Sigmoid colon (tissue), 7 donors: ENCODE measurements around the gene PRKCQ. TPM values are rescaled to one million over a fixed set of nuclear protein-coding genes. Genes with fewer than 3 reads are reported as not detected.

Experiments used
- DNase-seq: peaks from one replicate; pipeline ENCODE4 v3.0.0-alpha.2; 2019
- H3K27ac ChIP-seq, 4 donors: fragments of 200-600 bp; sonication (generic); one replicate each; pipeline ENCODE4 v1.5.1; 2016 to 2019; ENCODE audit warnings: mild to moderate bottlenecking in 1 of 4
- H3K27me3 ChIP-seq, 3 donors: fragments of 200-600 bp; sonication (generic); one replicate each; pipeline ENCODE4 v1.5.1; 2019; ENCODE audit warnings: mild to moderate bottlenecking in 1 of 3
- H3K36me3 ChIP-seq, 4 donors: fragments of 200-600 bp; sonication (generic); one replicate each; pipeline ENCODE4 v1.5.1; 2016 to 2019
- H3K4me1 ChIP-seq, 4 donors: fragments of 200-600 bp; sonication (generic); one replicate each; pipeline ENCODE4 v1.5.1; 2017 to 2019
- H3K4me3 ChIP-seq, 4 donors: fragments of 200-600 bp; sonication (generic); one replicate each; pipeline ENCODE4 v1.5.1; 2017 to 2019; ENCODE audit warnings: mild to moderate bottlenecking in 2 of 4, moderate library complexity in 1 of 4
- H3K9me3 ChIP-seq, 4 donors: fragments of 200-600 bp in 3 of 4; sonication (generic) in 3 of 4; one replicate each; pipeline versions ENCODE4 v1.5.1 to v1.6.1; 2013 to 2019
- EP300 ChIP-seq, 4 donors: sonication (generic); formaldehyde crosslinking; IDR thresholded peaks; one replicate each; pipeline ENCODE4 v1.6.1; 2017; ENCODE audit warnings: antibody characterized with exemption in 4 of 4
- POLR2A ChIP-seq, 2 donors: fragments of 450-650 bp; IDR thresholded peaks; one replicate each; pipeline ENCODE4 v1.6.1; 2016; ENCODE audit warnings: antibody characterized with exemption in 2 of 2, mild to moderate bottlenecking in 2 of 2, moderate library complexity in 2 of 2
- POLR2AphosphoS5 ChIP-seq, 4 donors: sonication (generic); formaldehyde crosslinking; IDR thresholded peaks; one replicate each; pipeline ENCODE4 v1.6.1; 2017; ENCODE audit warnings: antibody characterized with exemption in 4 of 4
- WGBS, 2 donors: extraction: QIAGEN DNeasy Blood & Tissue Kit; methylation state at CpG; one replicate each; pipeline ENCODE4 v1.1.7; 2013; 5-methylcytosine and 5-hydroxymethylcytosine counted together
- intact Hi-C: fragments of 100-400 bp; cut with DNase I; formaldehyde crosslinking; loops from one replicate; pipeline ENCODE4 v1.15.1; 2023
- polyA plus RNA-seq, 3 donors: library from polyadenylated mRNA; stranded (reverse); fragments of 200-250 nt; gene quantifications; one replicate each; pipeline ENCODE4 v1.2.3, GENCODE V29; 2013
- total RNA-seq, 4 donors: library from RNA; depleted of rRNA; stranded (reverse); fragments of >200 nt; gene quantifications; one replicate each; pipeline ENCODE4 v1.1.0, GENCODE V29; 2016
- TF ChIP-seq, protein P1 (sequence below), 4 experiments: fragments of 450-650 bp in 3 of 4; fragments of 200-600 bp in 1 of 4; IDR thresholded peaks; one replicate each; pipeline ENCODE4 v1.5.1; 2016 to 2019; ENCODE audit warnings: antibody characterized with exemption in 4 of 4, mild to moderate bottlenecking in 3 of 4, moderate library complexity in 2 of 4
- donor health status: healthy with polysubstance abuse.
- donor health status: Bipolar disorder and iron deficiency.
- donor health status: healthy.

The PRKCQ gene
- total and polyA plus RNA-seq, 7 donors: 0.23 to 3.0 (median 0.81) TPM

DNA sequence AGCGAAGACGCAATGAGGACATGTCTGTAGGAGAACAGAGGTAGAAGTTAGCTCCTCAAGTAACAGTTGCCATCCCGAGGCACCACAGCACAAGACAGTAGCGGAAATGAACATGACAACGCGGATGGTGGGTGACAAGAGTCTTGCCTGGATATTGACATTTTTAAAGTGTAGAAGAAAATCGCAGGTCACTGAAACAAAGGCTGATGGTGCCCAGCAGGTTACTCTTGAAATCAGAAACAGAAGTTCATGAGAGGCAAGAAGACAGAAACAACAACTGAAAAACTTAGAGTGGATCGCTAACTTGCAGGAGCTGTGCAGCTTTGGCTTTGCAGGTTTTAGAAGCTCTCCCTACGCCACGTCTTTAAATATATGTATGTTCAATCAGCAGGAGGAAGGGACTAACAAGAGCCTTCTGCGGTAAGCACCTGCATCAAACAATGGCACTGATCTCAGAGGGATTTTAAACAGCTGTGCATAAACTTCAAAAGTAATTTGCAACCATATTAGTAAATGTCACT is 1.8 kb downstream of the PRKCQ start:
- H3K4me1 ChIP-seq: peaks cover 0 to 4% (median 3%) of the 10 kb centered on the region in 4 donors
- intact Hi-C loops: no loop called here
- H3K9me3 ChIP-seq: no peaks in the 10 kb centered on the region
- H3K4me3 ChIP-seq: no peak overlapping the region
- H3K27ac ChIP-seq: no peak overlapping the region
- TF ChIP-seq POLR2A (IDR thresholded peaks at IDR 0.05) (no peak), EP300 (IDR thresholded peaks at IDR 0.05) (no peak), POLR2AphosphoS5 (IDR thresholded peaks at IDR 0.05) (no peak)
- TF ChIP-seq, protein P1, sequence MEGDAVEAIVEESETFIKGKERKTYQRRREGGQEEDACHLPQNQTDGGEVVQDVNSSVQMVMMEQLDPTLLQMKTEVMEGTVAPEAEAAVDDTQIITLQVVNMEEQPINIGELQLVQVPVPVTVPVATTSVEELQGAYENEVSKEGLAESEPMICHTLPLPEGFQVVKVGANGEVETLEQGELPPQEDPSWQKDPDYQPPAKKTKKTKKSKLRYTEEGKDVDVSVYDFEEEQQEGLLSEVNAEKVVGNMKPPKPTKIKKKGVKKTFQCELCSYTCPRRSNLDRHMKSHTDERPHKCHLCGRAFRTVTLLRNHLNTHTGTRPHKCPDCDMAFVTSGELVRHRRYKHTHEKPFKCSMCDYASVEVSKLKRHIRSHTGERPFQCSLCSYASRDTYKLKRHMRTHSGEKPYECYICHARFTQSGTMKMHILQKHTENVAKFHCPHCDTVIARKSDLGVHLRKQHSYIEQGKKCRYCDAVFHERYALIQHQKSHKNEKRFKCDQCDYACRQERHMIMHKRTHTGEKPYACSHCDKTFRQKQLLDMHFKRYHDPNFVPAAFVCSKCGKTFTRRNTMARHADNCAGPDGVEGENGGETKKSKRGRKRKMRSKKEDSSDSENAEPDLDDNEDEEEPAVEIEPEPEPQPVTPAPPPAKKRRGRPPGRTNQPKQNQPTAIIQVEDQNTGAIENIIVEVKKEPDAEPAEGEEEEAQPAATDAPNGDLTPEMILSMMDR (IDR thresholded peaks at IDR 0.05): no peak
- H3K27me3 ChIP-seq: peaks cover 0 to 42% (median 5%) of the 10 kb centered on the region in 3 donors
- no peaks in the 10 kb centered on the region for H3K36me3 ChIP-seq
- 57 to 86% methylated on average over 11 of the region's 11 CpGs for WGBS, 2 donors
- DNase-seq: no peak

DNA sequence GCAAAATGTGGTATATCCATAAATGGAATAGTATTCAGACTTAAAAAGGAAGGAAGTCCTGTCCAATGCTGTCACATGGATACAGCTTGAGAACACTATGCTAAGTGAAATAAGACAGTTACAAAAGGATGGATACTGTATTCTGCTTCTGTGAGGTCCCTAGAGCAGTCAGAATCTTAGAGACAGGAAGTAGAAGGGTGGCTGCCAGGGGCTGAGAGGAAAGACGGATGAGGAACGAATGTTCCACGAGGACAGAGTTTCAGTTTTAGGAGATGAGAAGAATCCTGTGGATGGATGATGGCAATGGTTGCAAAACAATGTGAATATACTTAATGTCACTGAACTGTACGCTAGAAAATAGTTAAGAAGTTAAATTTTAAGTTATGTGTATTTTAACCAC is 3.8 kb downstream of the PRKCQ start:
- H3K9me3 ChIP-seq: no peaks in the 10 kb centered on the region
- H3K27ac ChIP-seq: no peak overlapping the region
- 52 to 73% methylated on average over 4 of the region's 4 CpGs for whole genome bisulfite sequencing, 2 donors
- DNase-seq: no peak
- H3K4me1 ChIP-seq: peaks cover 0 to 4% (median 3%) of the 10 kb centered on the region in 4 donors
- H3K4me3 ChIP-seq: no peak overlapping the region
- H3K36me3 ChIP-seq: no peaks in the 10 kb centered on the region
- H3K27me3 ChIP-seq: peaks cover 0 to 42% (median 5%) of the 10 kb centered on the region in 3 donors
- intact Hi-C loops: no loop called here
- TF ChIP-seq POLR2A (IDR thresholded peaks at IDR 0.05) (no peak), EP300 (IDR thresholded peaks at IDR 0.05) (no peak), POLR2AphosphoS5 (IDR thresholded peaks at IDR 0.05) (no peak)
- TF ChIP-seq, protein P1 (IDR thresholded peaks at IDR 0.05): no peak

DNA sequence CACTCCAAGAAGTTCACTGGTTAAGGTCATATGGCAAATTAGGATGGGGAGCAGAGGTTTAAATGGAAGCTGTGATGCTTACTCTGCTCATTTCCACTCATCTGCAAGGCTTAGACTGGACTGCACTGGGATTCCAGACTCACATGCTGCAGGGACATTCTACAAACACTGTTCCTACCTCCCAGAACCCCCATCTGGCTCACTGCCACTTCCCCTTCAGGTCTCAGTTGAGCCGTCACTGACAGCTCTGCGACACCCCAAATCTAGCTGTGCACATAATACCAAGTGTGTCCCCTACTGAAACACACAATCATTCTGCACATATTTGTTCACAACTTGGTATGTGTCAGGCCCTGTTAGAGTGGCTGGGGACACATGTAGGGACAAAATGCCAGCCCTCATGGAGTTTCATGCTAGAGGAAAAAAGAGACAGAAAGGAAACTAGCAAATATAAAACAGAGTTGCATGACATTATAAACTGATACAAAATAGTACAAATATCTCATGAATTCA is 5.4 kb downstream of the PRKCQ start:
- 62 to 91% methylated on average over 2 of the region's 2 CpGs for WGBS, 2 donors
- TF ChIP-seq POLR2A (IDR thresholded peaks at IDR 0.05): no peak
- no peak for TF ChIP-seq EP300 (IDR thresholded peaks at IDR 0.05)
- TF ChIP-seq POLR2AphosphoS5 (IDR thresholded peaks at IDR 0.05): no peak
- TF ChIP-seq, protein P1 (IDR thresholded peaks at IDR 0.05): no peak
- H3K36me3 ChIP-seq: no peaks in the 10 kb centered on the region
- no peak for DNase-seq
- intact Hi-C loops: no loop called here
- H3K27ac ChIP-seq: no peak overlapping the region
- peaks cover 0 to under 1% (median under 1%) of the 10 kb centered on the region in 4 donors for H3K4me1 ChIP-seq
- H3K9me3 ChIP-seq: no peaks in the 10 kb centered on the region
- H3K27me3 ChIP-seq: peaks cover 0 to 33% (median 5%) of the 10 kb centered on the region in 3 donors
- no peak overlapping the region for H3K4me3 ChIP-seq

DNA sequence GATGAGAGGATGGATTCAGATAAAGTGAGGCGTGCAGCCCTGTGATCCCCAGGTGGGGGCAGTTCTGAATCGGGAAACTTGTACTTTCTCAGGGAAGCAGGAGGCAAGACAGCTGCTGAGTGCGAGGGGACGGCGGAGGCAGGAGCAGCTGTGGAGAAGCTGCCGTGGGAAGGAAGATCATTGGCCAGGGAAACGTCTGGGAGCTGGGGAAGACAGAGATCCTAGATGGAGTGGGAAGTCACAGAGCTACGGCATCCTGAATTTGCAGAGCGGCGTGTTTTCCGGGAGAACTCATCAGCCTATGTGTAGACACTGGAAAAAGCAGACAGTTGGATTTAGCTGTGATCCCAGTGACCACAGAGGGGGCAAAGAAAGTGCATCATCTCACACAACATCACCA is 9.2 kb downstream of the PRKCQ start:
- Histone ChIP-seq H3K9me3 (no peaks in the 10 kb centered on the region), H3K4me3 (no peak overlapping the region), H3K4me1 (no peaks in the 10 kb centered on the region), H3K27ac (no peak overlapping the region), H3K27me3 (no peaks in the 10 kb centered on the region), H3K36me3 (no peaks in the 10 kb centered on the region)
- intact Hi-C loops: no loop called here
- no peak for DNase-seq
- TF ChIP-seq EP300 (IDR thresholded peaks at IDR 0.05) (no peak), POLR2A (IDR thresholded peaks at IDR 0.05) (no peak), POLR2AphosphoS5 (IDR thresholded peaks at IDR 0.05) (no peak)
- TF ChIP-seq, protein P1 (IDR thresholded peaks at IDR 0.05): no peak
- 83 to 88% methylated on average over 11 of the region's 11 CpGs for whole genome bisulfite sequencing, 2 donors

DNA sequence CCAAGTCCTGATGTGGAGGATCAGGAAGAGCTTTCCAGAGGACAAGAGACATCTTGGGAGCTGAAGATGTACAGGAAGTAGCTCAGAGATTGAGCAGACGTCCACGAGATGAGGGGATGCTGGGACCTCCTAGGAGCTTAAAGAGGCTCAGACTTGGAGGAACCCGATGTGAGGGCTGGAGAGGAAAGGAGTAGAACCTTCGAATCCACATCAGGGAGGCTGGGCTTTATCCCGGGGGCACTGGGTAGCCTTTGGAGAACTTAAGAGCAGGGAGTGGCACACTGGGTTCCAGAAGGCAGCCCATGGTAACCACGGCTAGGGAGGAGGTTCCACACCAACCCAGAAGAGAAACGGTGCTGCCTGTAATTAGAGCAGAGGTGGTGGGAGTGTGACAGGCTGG is 10.8 kb downstream of the PRKCQ start:
- Histone ChIP-seq H3K27ac (no peak overlapping the region), H3K36me3 (no peaks in the 10 kb centered on the region), H3K4me1 (no peaks in the 10 kb centered on the region), H3K9me3 (no peaks in the 10 kb centered on the region), H3K27me3 (no peaks in the 10 kb centered on the region), H3K4me3 (no peak overlapping the region)
- no peak for DNase-seq
- 79 to 82% methylated on average over 7 of the region's 7 CpGs for WGBS, 2 donors
- intact Hi-C loops: no loop called here
- no peak for TF ChIP-seq EP300 (IDR thresholded peaks at IDR 0.05)
- TF ChIP-seq POLR2AphosphoS5 (IDR thresholded peaks at IDR 0.05): no peak
- TF ChIP-seq, protein P1 (IDR thresholded peaks at IDR 0.05): no peak
- TF ChIP-seq POLR2A (IDR thresholded peaks at IDR 0.05): no peak
